Measurements from ENCODE around the gene TAF10.

Gene TAF10

DNA sequence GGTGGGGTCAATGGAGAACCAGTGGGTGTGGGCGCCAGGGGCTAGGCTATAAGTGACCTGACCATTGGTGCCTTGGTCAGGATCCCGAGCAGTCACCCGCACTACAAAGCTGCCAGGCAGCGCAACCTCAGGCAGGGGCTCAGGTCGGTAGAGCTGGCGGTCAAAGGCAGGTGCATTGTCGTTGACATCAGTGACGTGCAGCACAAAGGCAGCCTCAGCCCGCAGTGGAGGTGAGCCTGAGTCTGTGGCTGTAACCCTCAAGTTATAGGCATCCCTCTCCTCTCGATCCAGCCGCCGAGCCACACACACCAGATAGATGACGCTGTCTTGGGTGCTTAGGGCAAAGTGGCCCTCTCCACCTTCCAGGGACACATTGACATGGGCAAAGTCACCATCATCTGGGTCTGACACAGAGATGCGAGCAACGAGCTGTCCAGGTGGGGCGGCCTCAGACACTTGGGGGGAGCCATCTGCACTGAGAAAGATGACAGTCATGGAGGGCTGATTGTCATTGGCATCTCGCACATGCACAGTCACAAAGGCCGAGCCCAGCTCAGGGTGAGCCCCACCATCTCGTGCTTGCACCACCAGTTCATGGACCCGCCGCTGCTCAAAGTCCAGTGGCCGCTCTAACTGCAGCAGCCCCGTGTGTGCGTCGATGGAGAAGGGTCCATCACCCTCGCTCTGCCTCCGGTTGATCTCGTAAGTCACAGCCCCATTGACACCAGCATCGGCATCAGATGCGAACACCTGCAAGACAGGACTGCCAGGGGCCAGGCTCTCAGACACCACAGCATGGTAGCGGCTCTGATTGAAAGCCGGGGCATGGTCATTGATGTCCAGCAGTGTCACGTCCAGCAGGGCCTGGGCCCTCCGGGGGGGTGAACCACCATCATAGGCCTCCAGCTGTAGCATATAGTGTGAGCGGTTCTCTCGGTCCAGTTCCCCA lies 28.3 kb upstream of the TAF10 start:
- no peak for DNase-seq

DNA sequence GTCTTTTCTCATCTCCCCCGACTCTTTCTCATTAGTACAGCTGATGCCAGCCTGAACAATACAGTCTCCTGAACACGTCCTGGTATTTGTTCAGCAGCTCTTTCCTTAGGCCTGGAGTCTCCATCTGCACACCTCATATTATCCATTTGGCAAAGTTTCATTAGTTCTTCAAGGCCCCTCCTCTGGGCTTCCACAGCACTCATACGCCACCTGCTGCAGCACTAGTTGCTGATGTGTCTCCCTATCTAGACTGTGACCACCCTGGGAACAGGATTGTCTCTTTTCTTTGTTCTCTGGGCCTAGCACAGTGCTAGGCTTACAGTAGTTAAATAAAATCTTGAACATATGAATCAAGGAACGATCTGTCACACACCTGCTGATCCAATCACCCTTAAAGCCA lies 26.4 kb upstream of the TAF10 start:
- no peak for DNase-seq

DNA sequence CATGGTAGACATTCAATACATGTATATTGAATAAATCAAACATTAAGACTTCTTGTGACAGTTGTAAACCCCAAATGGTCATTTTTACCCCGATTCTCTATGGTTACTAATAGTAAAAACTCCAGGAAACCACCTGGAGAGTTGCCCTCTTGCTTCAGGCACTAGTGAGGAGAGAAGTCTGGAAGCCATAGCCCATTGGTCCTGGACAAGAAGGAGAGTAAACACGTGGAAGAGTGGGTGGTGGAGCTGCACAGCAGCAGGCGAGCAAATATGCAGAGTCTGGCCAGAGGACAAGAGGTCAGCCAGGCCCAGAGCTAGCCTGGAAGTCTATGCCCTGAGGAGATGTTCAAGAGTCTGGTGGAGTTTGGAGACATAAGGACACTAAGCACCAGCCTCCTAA lies 25.9 kb upstream of the TAF10 start:
- no peak for DNase-seq

DNA sequence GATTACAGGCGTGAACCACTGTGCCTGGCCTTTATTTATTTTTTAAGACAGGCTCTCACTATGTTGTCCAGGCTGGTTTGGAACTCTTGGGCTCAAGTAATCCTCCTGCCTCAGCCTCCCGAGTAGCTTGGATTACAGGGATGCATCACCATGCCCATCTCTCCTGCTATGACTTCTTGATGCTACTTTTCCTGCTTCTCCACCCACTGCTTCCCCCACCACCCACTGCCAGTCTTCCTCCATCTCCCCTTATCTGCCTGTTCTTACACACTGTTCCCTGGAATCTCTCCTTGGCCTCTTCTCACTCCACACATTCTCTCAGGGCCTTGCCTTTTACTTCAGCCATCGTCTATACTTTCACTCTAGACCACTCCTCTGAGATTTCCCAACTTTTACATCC lies 24.5 kb upstream of the TAF10 start:
- DNase-seq: no peak

DNA sequence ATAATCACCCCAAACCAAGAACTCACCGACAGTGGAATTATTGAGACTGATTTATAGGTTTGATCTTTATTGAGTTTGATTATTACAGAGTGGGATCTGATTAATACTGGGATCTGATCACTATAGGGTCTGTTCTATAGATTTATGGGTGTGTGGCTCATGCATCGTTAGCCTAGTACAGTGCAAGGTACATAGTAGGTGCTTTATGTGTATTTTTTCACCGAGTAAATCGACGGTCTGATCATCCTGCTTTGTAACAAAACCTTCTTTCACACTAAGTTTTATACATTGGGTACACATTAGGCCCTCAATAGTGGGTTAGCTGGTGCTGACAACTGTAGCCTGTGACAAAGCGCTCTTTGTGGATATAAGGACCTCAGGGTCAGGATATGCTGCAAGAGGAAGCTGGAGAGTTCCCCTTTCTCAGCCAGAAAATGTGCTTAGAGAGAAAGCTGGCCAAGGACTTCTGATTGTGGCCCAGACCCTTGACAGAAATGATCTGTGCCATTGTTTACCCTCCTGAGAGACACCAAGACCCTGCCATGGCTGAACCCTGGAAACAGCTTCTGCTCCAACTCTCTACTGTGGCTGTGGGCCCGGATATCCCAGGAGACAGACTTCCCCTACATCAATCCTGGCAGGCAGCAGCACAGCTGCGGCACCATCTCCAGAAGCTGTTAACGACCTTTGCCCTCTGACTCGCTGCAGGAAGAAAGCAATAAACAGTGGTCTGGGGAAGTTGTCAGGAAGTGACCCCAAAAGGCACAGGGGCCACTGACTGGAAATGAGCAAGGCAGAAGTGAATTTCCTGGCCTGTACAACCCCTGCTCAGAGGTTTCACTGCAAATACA lies 23.3 kb upstream of the TAF10 start:
- no peak for DNase-seq

DNA sequence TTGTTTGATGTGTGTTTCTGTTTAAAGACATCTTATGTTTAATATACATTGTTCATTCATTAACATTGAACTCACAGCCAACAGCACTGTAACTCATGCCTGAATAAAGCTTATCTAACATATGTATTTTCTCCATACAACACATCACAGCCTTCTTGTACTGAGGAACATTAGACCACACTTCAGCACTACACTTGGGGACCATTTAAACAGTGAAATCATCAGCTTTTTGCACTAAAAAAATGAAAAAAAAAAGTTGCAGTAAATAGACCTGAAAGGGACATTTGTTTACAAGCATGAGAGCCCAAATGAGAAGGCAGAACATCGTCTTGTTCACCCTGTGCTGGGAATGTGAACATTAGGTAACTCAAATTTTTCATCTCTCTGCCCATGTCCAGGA lies 22.5 kb upstream of the TAF10 start:
- no peak for DNase-seq

DNA sequence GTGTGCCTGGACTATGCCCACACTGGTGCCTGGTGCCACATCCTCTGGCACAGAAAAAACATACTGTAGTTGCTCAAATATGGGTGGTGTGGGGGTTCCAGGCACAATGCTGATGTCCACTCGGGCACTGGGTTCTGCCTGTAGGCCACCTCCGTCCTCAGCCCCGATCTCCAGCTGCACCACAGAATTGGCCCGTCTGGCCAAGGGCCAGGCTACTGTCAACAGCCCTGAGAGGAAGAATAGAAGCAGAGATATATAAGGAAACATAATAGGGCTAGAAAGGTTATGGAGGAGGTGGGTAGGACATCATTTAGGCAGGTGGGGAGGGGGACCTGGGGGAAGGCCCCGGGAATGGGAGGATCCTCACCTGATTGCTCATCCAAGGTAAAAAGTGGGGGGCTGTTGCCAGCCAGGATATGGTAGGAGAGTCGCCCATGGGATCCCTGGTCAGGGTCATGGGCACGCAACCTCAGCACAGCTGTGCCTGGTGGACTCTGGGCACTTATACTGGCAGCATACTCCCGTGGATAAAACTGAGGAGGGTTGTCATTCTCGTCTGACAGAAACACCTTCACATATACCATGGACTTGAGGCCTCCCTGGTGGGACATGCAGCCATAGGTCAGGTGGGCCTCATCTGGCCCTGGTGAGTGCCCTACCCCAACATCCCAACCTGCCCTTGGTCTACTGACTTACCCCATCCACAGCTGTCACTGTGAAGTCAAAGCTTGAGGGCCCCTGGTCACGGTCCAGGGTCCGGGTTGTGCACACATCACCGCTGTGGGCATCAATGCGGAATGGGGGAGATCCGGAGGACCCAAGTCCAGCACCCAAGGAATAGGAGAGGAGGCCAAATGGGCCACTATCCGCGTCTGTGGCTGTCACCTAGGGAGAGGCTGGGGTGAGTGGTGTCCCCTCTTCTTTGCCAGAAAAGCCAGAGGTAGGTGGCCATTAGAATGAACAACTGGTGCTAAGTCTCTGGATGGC lies 21.7 kb upstream of the TAF10 start:
- no peak for DNase-seq

DNA sequence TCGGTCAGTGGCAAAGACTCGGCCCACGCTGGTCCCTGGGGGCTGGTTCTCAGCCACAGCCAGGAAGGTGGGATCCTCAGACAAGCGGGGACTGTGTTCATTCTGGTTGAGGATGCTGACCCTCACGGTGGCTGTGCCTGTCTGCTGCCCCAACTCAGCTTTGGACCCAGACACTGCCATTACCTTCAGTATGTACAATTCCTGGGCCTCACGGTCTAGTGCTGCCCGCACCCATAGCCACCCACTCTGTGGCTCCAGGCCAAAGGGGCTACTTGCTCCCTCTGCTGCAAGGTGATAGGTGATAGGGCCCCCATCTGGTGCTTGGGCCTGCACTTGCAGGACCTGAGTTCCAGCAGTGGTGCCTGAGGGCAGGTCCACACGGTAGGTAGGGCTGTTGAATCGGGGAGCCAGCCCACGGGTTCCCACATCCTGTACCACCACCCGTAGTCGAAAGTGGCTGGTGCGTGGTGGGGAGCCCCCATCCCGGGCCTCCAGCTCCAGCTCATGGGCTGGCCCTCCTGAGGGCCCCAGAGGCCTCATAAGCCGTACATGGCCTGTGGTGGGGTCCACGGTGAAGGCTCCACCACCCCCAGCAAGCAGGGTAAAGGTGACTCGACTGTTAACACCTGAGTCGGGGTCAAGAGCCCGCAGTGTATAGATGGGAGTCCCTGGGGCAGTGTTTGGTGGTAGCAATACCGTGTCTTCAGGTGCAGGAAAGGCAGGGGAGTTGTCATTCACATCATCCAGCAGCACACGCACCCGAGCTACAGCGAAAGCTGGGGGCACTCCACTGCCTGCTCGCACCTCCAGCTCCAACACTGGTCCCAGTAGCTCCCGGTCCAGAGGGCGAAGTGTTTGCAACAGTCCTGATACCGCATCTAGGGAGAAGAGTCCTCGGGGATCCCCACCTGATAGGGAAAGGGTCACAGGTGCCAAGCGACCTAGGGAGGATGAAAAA lies 20.4 kb upstream of the TAF10 start:
- no peak for DNase-seq

DNA sequence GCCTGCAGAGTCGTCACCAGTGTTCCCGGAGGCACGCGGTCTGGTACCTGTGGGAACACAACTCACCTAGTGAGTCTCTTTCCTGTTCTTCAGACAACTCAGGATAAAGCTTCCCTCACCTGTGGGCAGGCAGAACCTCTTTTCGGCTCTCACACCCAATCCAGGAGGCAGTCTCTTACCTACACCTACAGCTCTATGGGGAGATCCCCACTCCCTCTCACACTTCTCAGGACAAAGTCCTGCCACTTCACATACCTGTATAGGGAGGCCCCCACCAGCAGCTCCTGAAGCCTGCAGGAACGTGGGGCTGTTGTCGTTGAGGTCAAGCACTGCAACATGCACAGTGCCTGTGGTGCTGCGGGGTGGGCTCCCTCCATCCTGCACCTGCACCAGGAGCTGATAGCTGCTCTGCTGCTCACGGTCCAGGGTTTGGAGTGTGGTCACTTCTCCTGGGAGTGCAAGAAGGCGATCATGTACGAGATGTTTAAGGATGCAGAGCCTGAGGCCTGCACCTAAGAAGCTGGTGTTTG lies 19.4 kb upstream of the TAF10 start:
- no peak for DNase-seq

DNA sequence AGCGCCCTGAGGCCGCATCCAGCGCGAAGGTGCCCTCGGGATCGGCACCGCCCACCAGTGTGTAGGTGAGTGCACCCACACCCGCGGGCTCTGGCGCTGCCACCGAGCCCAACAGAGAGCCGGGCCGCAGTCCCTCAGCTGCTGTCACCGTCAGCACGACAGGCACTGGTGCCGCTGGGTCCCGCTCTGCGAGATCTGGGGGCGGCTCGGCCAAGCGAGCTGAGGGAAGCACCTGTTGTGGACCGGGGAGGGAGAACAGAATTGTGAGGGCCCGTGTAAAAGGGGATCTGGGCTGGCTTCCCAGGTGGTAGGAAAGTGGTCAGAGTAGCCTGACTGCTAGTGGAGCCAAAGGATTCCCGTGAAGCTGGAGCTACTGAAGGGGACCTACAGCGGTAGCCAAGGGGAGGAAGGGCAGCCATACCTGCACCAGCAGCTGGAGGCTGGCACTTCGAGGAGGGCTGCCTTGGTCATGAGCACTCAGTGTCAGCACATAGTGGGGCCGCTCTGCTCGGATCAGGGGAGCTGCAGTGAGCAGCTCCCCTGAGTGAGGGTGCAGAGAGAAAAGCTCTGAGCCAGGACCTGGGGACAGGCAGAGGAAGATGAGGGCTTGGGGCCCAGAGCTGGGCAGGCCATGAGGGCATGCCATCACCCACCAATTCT lies 18.7 kb upstream of the TAF10 start:
- no peak for DNase-seq

DNA sequence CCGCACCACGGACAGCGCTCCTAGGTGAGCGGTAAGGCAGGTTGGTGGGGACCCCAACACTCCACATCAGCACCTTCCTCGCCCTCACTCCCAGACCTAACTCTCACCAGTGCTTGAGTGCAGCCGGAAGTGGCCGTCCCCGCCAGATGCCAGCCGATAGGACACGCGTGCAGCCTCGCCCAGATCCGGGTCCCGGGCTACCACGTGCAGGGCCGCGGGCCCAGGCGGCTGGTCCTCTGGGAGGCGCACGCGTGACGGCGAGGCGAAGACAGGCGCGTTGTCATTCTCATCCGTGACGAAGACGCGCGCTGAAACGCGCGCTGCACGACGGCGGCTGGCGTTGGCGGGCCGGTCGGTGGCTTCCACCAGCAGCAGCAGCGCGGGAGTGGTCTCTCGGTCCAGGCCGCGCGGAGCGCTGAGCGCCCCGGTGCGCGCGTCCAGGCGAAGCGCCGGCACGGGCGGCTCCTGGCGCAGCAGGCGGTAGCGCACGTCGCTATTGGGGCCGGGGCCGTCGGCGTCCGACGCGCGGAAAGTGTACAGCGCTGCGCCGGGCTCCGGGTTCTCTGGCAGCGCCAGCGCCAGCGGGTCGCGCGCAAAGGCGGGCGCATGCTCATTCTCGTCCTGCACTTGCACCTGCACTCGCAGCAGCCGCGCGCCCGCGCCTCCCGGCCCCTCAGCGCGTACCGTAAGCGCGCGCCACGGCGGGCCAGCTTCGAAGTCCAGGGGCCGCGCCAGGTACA lies 18.0 kb upstream of the TAF10 start:
- DNase-seq: no peak

DNA sequence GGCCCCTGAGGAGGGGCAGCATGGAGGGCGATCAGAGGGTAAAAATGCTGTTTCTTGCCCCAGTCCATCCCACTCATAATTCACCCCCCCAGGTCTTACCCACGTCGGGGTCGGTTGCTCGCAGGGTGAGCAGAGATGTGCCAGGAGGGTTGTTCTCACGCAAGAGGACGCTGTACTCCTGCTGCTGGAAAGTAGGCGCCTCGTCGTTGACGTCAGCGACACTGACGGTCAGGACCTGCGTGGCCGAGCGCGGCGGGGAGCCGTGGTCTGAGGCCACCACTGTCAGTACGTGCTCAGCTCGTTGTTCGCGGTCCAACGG lies 17.5 kb upstream of the TAF10 start:
- no peak for DNase-seq

DNA sequence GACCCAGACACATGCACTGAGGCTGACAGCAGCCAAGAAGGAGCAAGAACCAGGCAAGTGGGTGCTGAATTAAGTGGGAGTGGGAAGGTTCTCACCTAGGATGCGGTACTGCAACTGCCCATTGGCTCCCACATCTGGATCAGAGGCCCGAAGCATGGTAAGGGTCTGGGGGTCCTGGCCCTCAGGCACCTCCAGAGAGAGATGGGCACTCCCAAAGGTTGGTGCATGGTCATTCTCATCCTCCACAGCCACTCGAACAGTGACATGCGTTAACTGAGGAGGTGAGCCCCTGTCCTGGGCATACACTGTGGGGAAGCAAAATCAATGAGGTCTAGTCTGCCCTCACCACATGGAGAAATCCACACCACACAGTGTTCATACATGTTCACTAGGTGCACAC lies 16.5 kb upstream of the TAF10 start:
- DNase-seq: no peak

DNA sequence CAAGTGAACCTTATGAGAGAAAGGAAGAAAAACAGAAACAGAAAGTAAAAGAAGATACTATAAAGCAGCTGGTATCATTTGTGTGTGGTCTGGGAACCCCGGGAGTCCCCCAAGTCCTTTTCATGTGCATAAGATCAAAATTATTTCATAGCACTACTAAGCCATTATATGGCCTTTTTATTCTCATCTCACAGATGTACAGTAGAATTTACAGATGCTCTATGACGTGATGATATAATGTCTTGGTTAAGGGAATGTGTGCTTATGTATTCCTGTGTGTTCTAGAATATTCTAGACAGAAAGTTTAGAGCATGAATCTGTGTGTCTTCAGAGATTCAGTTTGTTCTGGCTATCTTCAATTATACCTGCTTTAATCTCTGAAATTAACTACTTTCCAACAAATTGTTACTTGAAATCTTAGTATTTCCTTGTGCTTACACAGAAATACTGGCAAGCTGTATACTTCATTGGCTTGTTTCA lies 15.8 kb upstream of the TAF10 start:
- no peak for DNase-seq

DNA sequence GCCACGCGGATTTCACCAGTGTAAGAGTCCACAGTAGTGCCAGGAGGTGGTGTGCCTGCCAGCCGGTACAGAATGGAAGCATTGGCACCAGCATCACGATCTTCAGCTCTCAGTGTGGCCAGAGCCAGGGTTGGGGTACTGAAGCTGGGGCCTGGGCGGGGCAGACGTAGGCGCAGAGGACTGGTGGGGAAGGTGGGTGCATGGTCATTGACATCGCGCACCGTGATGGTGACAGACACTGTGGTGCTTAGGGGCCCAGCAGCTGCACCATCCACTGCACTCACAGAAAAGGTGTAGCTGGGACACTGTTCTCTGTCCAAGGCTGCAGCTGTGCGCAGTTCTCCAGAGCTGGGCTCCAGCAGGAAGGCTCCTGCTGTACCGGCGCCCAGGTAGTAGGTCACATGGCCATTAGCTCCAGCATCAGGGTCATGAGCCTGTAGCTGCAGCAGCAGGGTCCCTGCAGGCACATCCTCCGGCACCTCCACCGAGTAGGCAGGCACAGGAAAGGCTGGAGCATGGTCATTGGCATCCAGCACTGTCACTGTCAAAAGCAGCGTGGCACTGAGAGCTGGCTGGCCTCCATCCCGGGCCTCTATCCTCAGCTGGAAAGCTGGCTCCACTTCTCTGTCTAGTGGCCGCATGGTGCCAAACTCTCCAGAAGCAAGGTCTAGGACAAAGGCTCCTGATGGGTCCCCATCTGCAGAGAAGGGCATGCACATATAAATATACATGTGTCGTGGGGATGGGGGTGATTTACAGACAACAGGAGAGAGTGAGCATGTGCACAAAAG lies 15.2 kb upstream of the TAF10 start:
- no peak for DNase-seq

DNA sequence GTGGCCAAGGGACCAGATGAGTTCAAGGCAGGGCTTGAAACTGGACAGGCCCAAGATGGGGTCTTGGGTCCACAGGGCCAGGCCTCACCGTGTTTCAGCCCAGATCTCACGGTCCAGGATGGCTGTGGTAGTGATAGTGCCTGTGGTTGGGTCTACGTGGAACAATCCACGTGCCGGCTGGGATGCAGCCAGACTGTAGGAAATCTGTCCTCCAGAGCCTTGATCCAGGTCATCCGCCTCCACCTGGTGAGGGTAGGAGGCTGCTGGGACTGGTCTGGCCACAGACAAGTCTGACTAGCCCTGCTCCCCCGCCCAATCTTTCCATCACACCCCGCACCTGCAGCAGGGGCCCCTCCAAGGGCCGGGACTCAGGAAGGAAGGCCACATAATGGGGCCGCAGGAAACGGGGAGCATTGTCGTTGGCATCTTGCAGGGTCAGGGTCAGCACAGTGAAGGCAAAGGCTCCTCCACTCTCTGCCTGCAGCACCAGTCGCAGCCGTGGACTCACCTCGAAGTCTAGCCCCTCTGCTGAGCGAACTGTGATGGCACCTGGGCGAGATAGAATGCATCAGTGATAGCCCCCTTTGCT lies 13.9 kb upstream of the TAF10 start:
- DNase-seq: no peak

DNA sequence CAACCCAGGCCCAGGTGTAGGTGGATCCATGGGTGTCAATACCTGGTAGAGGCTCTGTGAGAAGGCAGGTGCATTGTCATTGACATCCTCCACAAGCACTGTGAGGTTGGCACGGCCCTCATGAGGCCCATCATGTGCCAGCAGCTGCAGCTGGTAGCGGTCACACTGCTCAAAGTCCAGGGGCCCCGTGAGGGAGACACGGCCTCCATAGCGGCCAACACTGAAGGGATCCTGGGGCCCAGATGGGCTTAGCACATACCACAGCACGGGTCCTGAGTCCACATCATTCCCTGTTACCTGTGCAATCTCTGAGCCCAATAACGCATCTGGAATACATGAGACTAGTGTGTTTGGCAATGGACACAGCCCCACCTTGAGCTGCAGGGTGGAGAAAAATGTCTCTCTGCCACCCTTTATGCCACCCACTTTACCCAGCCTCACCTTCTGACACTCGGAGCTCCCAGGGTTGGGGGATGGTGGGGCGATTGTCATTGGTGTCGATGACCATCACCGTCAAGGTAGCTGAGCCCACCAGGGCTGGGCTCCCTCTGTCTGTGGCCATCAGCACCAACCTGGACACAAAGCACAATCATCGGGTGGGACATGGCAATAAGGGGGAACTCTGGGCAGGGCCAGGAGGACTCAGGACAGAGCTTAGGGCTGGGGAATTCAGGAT lies 13.3 kb upstream of the TAF10 start:
- no peak for DNase-seq

All from NCI-H82 (cell line).